HepG2 (cell line): ENCODE data around the gene CRYAB. TPM values are rescaled to one million over a fixed set of nuclear protein-coding genes. Genes with fewer than 3 reads are reported as not detected.

Source experiments
- ATAC-seq: fragments of 200-7000 bp; cut with Tn5 transposase; 3 replicates; pipeline ENCODE4 v1.9.1; 2020; ENCODE audit warnings: mild to moderate bottlenecking, moderate library complexity
- BruUV-seq: library from RNA; stranded (reverse); fragments of 400-500 nt; replicated peaks from 2 replicates; lab custom pipeline; 2021; lab: Mats Ljungman, UMichigan
- CTCF ChIA-PET: fragments of 300-600 bp; formaldehyde crosslinking; extraction: SDS; loops from one replicate; lab custom pipeline; 2021; ENCODE audit warnings: low total read pairs, inconsistent platforms, low intra/inter-chr PET ratio; lab: Yijun Ruan, JAX
- POLR2A ChIA-PET: fragments of 350-600 bp; sonication (Branson Sonifier 250); formaldehyde crosslinking; loops from one replicate; lab custom pipeline; 2020; ENCODE audit warnings: antibody characterized with exemption, inconsistent platforms; lab: Yijun Ruan, JAX
- DNase-seq: peaks from one replicate; pipeline ENCODE4 v3.0.0-alpha.2; 2015; ENCODE audit warnings: low spot score
- FAIRE-seq: peaks from 3 replicates; lab custom pipeline; 2011; peaks lifted over from hg19 to GRCh38; lab: Jason Lieb, UNC
- H2AFZ ChIP-seq: one replicate; pipeline ENCODE4 v1.6.1; 2011; ENCODE audit warnings: low read length, inconsistent platforms
- H3K27ac ChIP-seq: fragments of 300-600 bp; 3 replicates; pipeline ENCODE4 v1.8.0; 2011; ENCODE audit warnings: mixed run types, mild to moderate bottlenecking, mixed read lengths, low read length, inconsistent platforms; ENCODE audit not compliant: insufficient read depth; ENCODE audit errors: extremely low read length
- H3K27me3 ChIP-seq, 2 experiments: fragments of 200-600 bp in 1 of 2; 2 replicates in 1 of 2; 3 replicates in 1 of 2; pipeline versions ENCODE4 v1.6.0 to v1.8.0; 2011; ENCODE audit warnings: low read length in 2 of 2, mild to moderate bottlenecking in 2 of 2, moderate library complexity in 2 of 2, inconsistent platforms in 1 of 2; ENCODE audit not compliant: insufficient read depth in 2 of 2, control insufficient read depth in 1 of 2
- H3K36me3 ChIP-seq, 2 experiments: fragments of 200-600 bp in 1 of 2; replicated peaks in 1 of 2; 2 replicates in 1 of 2; 3 replicates in 1 of 2; pipeline versions ENCODE4 v1.5.1 to v1.8.0; 2011; ENCODE audit warnings: low read length in 2 of 2, inconsistent platforms in 1 of 2; ENCODE audit not compliant: insufficient read depth in 2 of 2, control insufficient read depth in 1 of 2
- H3K4me1 ChIP-seq: 2 replicates; pipeline ENCODE4 v1.5.1; 2012; ENCODE audit warnings: low read length, inconsistent platforms; ENCODE audit not compliant: insufficient read depth
- H3K4me2 ChIP-seq: 2 replicates; pipeline ENCODE4 v1.6.0; 2011; ENCODE audit warnings: low read depth, low read length, inconsistent platforms
- H3K4me3 ChIP-seq, 3 experiments: fragments of 200-600 bp in 1 of 3; sonication (generic), shearing (Covaris generic) in 1 of 3; replicated peaks in 1 of 3; 2 replicates each; pipeline ENCODE4 v1.5.1; 2011 to 2016; ENCODE audit warnings: low read length in 3 of 3, inconsistent platforms in 2 of 3, low read depth in 2 of 3, mild to moderate bottlenecking in 2 of 3, control low read depth in 1 of 3, mixed read lengths in 1 of 3; ENCODE audit not compliant: insufficient read depth in 1 of 3
- H3K79me2 ChIP-seq: one replicate; pipeline ENCODE4 v1.6.1; 2011; ENCODE audit warnings: low read length, inconsistent platforms; ENCODE audit not compliant: insufficient read depth
- H3K9ac ChIP-seq: 2 replicates; pipeline ENCODE4 v1.6.0; 2011; ENCODE audit warnings: mild to moderate bottlenecking, low read depth, low read length, inconsistent platforms; ENCODE audit not compliant: insufficient read depth
- H3K9me3 ChIP-seq: 2 replicates; pipeline ENCODE4 v1.5.1; 2012; ENCODE audit warnings: mild to moderate bottlenecking, low read length
- H4K20me1 ChIP-seq: 2 replicates; pipeline ENCODE4 v1.6.0; 2011; ENCODE audit warnings: inconsistent platforms, mild to moderate bottlenecking, low read length, moderate library complexity; ENCODE audit not compliant: insufficient read depth
- DR1 ChIP-seq: sonication (generic); formaldehyde crosslinking; IDR thresholded peaks from 2 replicates; pipeline ENCODE4 v1.8.0; 2021; ENCODE audit warnings: mild to moderate bottlenecking, missing genetic modification reagents, inconsistent platforms
- RFXANK ChIP-seq: IDR thresholded peaks from 2 replicates; pipeline ENCODE4 v1.6.1; 2016
- ZNF121 ChIP-seq: sonication (generic); formaldehyde crosslinking; IDR thresholded peaks from 2 replicates; pipeline ENCODE4 v1.5.0; 2020; ENCODE audit warnings: mild to moderate bottlenecking, missing genetic modification reagents
- ZNF354B ChIP-seq: sonication (generic); formaldehyde crosslinking; IDR thresholded peaks from 2 replicates; pipeline ENCODE4 v1.8.0; 2022; ENCODE audit warnings: mild to moderate bottlenecking, missing genetic modification reagents
- WGBS: methylation state at CpG from one replicate; pipeline ENCODE4 v1.1.6; 2017; ENCODE audit warnings: low lambda C conversion rate; 5-methylcytosine and 5-hydroxymethylcytosine counted together
- in situ Hi-C: cut with HindIII; loops from 2 replicates; pipeline ENCODE4 v1.10.0; 2017; ENCODE audit warnings: low pct_unique_long_range_greater_than_20kb; ENCODE audit not compliant: extremely low pct_ligation_motif_present
- intact Hi-C: fragments of 100-400 bp; cut with micrococcal nuclease; formaldehyde crosslinking; loops from one replicate; pipeline ENCODE4 v1.10.0; 2022; ENCODE audit not compliant: unreplicated experiment
- polyA plus RNA-seq, 8 experiments: library from polyadenylated mRNA; depleted of rRNA in 3 of 8; stranded (reverse) in 7 of 8; unstranded in 1 of 8; fragments of >200 nt; fragmentation: Illumina TruSeq in 4 of 8; extraction: Trizol in 4 of 8; gene quantifications; 2 replicates each; pipeline versions ENCODE4 v1.2.1 to v1.2.3, GENCODE V29; 2011 to 2016; ENCODE audit warnings: low read depth in 4 of 8, missing spikeins in 1 of 8, mixed read lengths in 1 of 8; ENCODE audit not compliant: insufficient read depth in 1 of 8
- total RNA-seq, 5 experiments: library from RNA; depleted of rRNA; stranded (reverse); fragments of >200 nt; fragmentation: Illumina TruSeq; extraction: Trizol; gene quantifications; 2 replicates each; pipeline ENCODE4 v1.2.3, GENCODE V29; 2016; ENCODE audit warnings: low read depth in 1 of 5
- TF ChIP-seq, protein P1 (sequence below): sonication (generic); formaldehyde crosslinking; IDR thresholded peaks from 2 replicates; pipeline ENCODE4 v1.4.0; 2020; ENCODE audit warnings: missing genetic modification reagents, low read depth, mild to moderate bottlenecking, borderline replicate concordance
- TF ChIP-seq, protein P2 (sequence below): sonication (generic); formaldehyde crosslinking; IDR thresholded peaks from 2 replicates; pipeline ENCODE4 v1.4.0; 2020; ENCODE audit warnings: missing genetic modification reagents

The CRYAB gene
- total and polyA plus RNA-seq, 2 of the 13 experiments (the other 11 are each of a cell fraction or from before 2014, with no cell fraction given) = 0.55 to 1.1 TPM

DNA sequence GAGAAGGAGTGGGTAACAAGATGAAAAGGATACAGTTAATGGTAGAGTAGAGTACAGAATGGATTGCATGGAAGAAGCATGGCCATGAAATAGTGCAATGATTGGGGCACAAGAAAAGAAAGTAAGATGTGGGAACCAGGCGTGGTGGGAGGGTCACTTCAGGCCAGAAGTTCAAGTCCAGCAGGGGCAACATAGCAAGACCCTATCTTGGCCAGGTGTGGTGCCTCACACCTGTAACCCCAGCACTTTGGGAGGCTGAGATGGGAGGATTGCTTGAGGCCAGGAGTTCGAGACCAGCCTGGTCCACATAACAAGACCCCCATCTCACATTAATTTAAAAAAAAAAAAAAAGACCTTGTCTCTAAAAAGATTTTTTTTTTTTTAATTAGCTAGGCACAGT is 5.7 kb upstream of the CRYAB start:
- Histone ChIP-seq H3K4me3 (peak overlapping the region in 2 of 3 experiments; percentile 58 to 66; a peak in 1 of 6 replicates), H3K36me3 (no peaks in the 10 kb centered on the region), H3K4me2 (peak overlapping the region; percentile 75), H3K9ac (no peak overlapping the region), H4K20me1 (no peaks in the 10 kb centered on the region), H3K4me1 (peaks cover 84% of the 10 kb centered on the region), H2AFZ (no peak overlapping the region), H3K27ac (peak overlapping the region; percentile 66), H3K79me2 (no peaks in the 10 kb centered on the region), H3K27me3 (no peaks in the 10 kb centered on the region), H3K9me3 (no peaks in the 10 kb centered on the region)
- intact Hi-C loops (no loop called here), in situ Hi-C loops (no loop called here)
- CTCF ChIA-PET = no interaction called here
- FAIRE-seq (no peak), DNase-seq (no peak), ATAC-seq (no peak)
- BruUV-seq = no TSS peak
- POLR2A ChIA-PET = interaction anchor here (0.7 to 3.1 kb wide), 8 partner anchors 9 to 89 kb away, joined by 3 to 65 read pairs (median 6); partner anchors contain the start of gene ALG9
- TF ChIP-seq, protein P1, sequence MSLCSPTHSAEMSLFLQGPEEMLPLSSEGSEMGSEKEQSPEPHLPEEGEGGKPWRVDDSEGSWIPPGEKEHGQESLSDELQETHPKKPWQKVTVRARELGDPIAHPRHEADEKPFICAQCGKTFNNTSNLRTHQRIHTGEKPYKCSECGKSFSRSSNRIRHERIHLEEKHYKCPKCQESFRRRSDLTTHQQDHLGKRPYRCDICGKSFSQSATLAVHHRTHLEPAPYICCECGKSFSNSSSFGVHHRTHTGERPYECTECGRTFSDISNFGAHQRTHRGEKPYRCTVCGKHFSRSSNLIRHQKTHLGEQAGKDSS (CRISPR knock-in tag) = no peak
- TF ChIP-seq DR1 (no peak), ZNF121 (CRISPR knock-in tag) (peak; percentile 83), RFXANK (no peak), ZNF354B (CRISPR knock-in tag) (no peak)
- TF ChIP-seq, protein P2, sequence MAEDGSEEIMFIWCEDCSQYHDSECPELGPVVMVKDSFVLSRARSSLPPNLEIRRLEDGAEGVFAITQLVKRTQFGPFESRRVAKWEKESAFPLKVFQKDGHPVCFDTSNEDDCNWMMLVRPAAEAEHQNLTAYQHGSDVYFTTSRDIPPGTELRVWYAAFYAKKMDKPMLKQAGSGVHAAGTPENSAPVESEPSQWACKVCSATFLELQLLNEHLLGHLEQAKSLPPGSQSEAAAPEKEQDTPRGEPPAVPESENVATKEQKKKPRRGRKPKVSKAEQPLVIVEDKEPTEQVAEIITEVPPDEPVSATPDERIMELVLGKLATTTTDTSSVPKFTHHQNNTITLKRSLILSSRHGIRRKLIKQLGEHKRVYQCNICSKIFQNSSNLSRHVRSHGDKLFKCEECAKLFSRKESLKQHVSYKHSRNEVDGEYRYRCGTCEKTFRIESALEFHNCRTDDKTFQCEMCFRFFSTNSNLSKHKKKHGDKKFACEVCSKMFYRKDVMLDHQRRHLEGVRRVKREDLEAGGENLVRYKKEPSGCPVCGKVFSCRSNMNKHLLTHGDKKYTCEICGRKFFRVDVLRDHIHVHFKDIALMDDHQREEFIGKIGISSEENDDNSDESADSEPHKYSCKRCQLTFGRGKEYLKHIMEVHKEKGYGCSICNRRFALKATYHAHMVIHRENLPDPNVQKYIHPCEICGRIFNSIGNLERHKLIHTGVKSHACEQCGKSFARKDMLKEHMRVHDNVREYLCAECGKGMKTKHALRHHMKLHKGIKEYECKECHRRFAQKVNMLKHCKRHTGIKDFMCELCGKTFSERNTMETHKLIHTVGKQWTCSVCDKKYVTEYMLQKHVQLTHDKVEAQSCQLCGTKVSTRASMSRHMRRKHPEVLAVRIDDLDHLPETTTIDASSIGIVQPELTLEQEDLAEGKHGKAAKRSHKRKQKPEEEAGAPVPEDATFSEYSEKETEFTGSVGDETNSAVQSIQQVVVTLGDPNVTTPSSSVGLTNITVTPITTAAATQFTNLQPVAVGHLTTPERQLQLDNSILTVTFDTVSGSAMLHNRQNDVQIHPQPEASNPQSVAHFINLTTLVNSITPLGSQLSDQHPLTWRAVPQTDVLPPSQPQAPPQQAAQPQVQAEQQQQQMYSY (CRISPR knock-in tag) = no peak
- WGBS = 88% methylated on average over 2 of the region's 2 CpGs
